Ascending aorta (tissue), 2 donors: Measurements from ENCODE around the gene BOLL. TPM values are rescaled to one million over a fixed set of nuclear protein-coding genes. Genes with fewer than 3 reads are reported as not detected.

ENCODE experiments used
- DNase-seq, 2 donors: peaks; one replicate each; pipeline ENCODE4 v3.0.0-alpha.2; 2019; ENCODE audit warnings: low spot score in 2 of 2
- H3K27ac ChIP-seq, 2 donors: fragments of 200-600 bp; sonication (generic); one replicate each; pipeline ENCODE4 v1.5.1; 2016 to 2017; ENCODE audit warnings: mild to moderate bottlenecking in 1 of 2
- H3K27me3 ChIP-seq: fragments of 200-600 bp; sonication (generic); one replicate; pipeline ENCODE4 v1.5.1; 2017
- H3K36me3 ChIP-seq, 2 donors: fragments of 200-600 bp; sonication (generic); one replicate each; pipeline ENCODE4 v1.5.1; 2016
- H3K4me1 ChIP-seq, 2 donors: fragments of 200-600 bp; sonication (generic); one replicate each; pipeline ENCODE4 v1.5.1; 2016 to 2017; ENCODE audit warnings: mild to moderate bottlenecking in 1 of 2
- H3K4me3 ChIP-seq, 2 donors: fragments of 200-600 bp; sonication (generic); one replicate each; pipeline ENCODE4 v1.5.1; 2016 to 2017; ENCODE audit warnings: mild to moderate bottlenecking in 1 of 2
- H3K9me3 ChIP-seq, 2 donors: fragments of 200-600 bp; sonication (generic); one replicate each; pipeline ENCODE4 v1.5.1; 2016
- intact Hi-C: fragments of 100-400 bp; cut with DNase I; formaldehyde crosslinking; loops from one replicate; pipeline ENCODE4 v1.15.1; 2023
- total RNA-seq: library from RNA; depleted of rRNA; stranded (reverse); fragments of >200 nt; gene quantifications from one replicate; pipeline ENCODE4 v1.1.0, GENCODE V29; 2016
- TF ChIP-seq, protein P1 (sequence below), 3 experiments: fragments of 200-600 bp in 2 of 3; fragments of 450-650 bp in 1 of 3; sonication (generic) in 2 of 3; IDR thresholded peaks; one replicate each; pipeline ENCODE4 v1.5.1; 2016 to 2019; ENCODE audit warnings: antibody characterized with exemption in 3 of 3, mild to moderate bottlenecking in 1 of 3, moderate library complexity in 1 of 3

BOLL gene
- total RNA-seq, 1 donor from 2014 or later, result not detected

DNA sequence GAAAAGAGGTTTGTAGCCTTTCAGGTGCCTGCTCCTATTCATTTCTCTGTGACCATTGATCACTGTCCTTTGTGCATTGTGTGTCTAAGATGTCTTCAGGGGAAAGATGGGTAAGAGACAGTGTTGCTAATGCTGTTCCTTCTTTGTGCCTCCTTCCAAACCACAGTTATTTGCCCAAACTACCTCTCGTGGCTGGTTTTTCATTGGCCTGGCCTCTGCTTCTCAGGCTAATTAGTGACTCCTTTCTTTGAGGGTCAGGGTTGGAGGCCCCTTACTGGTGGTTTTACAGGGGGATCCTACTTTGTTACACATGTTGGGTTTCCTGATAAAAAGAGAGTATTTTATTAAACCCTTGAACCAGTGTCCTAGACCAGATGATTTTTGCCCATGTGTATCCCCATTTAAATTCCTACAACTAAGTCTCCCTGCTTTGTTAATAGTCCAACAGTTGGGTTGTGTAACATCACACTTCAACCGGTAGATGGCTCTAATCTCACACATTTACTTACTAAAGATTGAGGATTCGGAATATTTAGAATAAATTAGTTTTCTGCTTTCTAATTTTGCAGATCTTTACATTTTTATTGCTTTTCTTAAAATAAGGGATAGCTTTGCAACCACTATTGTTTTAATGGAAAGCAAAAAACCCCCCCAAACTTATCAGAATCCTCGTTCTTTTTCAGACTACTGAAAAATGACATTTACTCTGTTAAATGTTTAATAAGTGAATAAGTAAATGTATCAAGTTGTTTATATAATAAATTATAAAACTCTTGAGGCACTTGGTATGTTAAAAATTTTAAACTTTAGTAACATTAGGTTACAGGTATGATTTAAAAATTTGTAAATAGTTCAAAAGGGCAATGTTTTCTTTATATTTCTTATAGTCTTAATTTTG, 77.6 kb downstream of the BOLL start:
- Histone ChIP-seq H3K27me3 (no peaks in the 10 kb centered on the region), H3K9me3 (no peaks in the 10 kb centered on the region), H3K27ac (no peak overlapping the region), H3K4me3 (peak overlapping the region; percentile 73 to 84), H3K4me1 (peaks cover 10 to 21% of the 10 kb centered on the region in 2 donors), H3K36me3 (peaks cover 0 to 5% of the 10 kb centered on the region in 2 donors)
- DNase-seq, result no peak
- intact Hi-C loops, result loop anchor here (2.0 to 10.0 kb wide), 3 partner anchors 589 to 1757 kb away; no protein-coding TSS in a partner anchor
- TF ChIP-seq, protein P1, sequence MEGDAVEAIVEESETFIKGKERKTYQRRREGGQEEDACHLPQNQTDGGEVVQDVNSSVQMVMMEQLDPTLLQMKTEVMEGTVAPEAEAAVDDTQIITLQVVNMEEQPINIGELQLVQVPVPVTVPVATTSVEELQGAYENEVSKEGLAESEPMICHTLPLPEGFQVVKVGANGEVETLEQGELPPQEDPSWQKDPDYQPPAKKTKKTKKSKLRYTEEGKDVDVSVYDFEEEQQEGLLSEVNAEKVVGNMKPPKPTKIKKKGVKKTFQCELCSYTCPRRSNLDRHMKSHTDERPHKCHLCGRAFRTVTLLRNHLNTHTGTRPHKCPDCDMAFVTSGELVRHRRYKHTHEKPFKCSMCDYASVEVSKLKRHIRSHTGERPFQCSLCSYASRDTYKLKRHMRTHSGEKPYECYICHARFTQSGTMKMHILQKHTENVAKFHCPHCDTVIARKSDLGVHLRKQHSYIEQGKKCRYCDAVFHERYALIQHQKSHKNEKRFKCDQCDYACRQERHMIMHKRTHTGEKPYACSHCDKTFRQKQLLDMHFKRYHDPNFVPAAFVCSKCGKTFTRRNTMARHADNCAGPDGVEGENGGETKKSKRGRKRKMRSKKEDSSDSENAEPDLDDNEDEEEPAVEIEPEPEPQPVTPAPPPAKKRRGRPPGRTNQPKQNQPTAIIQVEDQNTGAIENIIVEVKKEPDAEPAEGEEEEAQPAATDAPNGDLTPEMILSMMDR (IDR thresholded peaks at IDR 0.05), result peak; percentile 22 to 80 (median 74)

DNA sequence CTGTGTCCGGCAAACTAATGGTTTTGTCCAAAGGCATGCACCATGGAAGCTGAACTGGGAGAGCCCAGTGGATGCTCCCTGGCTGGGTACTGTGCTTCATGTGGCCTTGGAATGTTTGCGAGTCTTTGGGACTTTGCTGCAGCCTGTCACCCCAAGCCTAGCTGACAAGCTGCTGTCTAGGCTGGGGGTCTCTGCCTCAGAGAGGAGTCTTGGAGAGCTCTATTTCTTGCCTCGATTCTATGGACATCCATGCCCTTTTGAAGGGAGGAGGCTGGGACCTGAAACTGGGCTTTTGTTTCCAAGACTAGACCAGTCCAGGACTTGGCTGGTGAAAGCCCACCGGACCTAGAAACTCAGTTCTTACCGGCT, 78.3 kb downstream of the BOLL start:
- Histone ChIP-seq H3K4me3 (peak overlapping the region; percentile 73 to 84), H3K27ac (no peak overlapping the region), H3K27me3 (no peaks in the 10 kb centered on the region), H3K4me1 (peaks cover 10 to 21% of the 10 kb centered on the region in 2 donors), H3K9me3 (no peaks in the 10 kb centered on the region), H3K36me3 (peaks cover 0 to 3% of the 10 kb centered on the region in 2 donors)
- intact Hi-C loops, result loop anchor here (2.0 to 10.0 kb wide), 3 partner anchors 590 to 1758 kb away; no protein-coding TSS in a partner anchor
- TF ChIP-seq, protein P1 (IDR thresholded peaks at IDR 0.05), result no peak
- DNase-seq, result no peak

DNA sequence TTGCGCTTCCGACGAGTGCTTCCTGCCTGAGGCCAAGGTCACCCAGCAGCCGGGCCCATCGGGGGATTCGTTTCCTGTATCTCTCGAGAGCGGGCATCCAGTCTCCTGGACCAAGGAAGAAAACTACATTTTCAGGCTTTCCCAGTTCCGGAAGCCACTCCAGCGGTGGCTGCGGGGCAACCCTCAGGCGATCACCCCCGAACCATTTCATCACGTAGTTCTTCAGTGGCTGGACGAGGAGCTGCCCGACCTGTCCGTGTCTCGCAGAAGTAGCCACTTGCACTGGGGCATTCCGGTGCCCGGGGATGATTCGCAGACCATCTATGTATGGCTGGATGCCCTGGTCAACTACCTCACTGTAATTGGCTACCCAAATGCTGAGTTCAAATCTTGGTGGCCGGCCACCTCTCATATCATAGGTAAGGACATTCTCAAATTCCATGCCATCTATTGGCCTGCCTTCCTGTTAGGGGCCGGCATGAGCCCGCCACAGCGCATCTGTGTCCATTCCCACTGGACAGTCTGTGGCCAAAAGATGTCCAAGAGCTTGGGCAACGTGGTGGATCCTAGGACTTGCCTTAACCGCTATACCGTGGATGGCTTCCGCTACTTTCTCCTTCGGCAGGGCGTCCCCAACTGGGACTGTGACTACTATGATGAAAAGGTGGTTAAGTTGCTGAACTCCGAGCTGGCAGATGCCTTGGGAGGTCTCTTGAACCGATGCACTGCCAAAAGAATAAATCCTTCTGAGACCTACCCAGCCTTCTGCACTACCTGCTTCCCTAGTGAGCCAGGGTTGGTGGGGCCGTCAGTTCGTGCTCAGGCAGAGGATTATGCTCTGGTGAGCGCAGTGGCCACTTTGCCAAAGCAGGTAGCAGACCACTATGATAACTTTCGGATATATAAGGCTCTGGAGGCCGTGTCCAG, 78.9 kb downstream of the BOLL start:
- TF ChIP-seq, protein P1 (IDR thresholded peaks at IDR 0.05), result no peak
- Histone ChIP-seq H3K36me3 (no peaks in the 10 kb centered on the region), H3K4me3 (peak overlapping the region; percentile 73 to 84), H3K4me1 (peaks cover 10 to 21% of the 10 kb centered on the region in 2 donors), H3K27me3 (no peaks in the 10 kb centered on the region), H3K27ac (peak overlapping the region; percentile 51 to 65), H3K9me3 (no peaks in the 10 kb centered on the region)
- intact Hi-C loops, result loop anchor here (1.0 to 10.0 kb wide), 9 partner anchors 29 to 1759 kb away; partner anchors contain the start of genes COQ10B, HSPE1, MOB4 and PLCL1
- no peak for DNase-seq

DNA sequence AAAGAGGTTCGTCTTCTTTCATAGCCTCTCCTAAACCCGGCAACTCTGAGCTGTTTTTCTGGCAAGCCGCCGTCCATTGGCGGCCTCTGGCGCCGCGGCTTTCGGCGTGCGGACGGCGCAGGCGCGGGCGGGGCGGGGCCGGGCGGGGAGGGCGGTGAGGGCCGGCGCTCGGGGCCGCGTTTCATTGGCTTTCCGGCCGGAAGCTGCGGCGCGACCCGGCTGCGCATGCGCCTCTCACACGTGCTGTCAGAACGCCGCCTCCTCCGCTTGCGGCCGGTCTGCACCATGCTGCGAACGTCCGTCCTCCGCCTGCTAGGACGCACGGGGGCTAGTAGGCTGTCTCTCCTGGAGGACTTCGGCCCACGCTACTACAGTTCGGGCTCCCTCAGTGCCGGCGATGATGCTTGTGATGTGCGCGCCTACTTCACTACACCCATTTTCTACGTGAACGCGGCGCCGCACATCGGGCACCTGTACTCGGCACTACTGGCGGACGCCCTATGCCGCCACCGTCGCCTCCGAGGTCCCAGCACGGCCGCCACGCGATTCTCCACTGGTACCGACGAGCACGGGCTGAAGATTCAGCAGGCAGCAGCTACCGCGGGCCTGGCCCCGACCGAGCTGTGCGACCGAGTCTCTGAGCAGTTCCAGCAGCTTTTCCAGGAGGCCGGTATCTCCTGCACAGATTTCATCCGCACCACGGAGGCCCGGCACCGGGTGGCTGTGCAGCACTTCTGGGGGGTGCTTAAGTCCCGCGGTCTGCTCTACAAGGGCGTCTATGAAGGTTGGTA, 79.8 kb downstream of the BOLL start, which contains the start of gene MARS2:
TSS of gene MARS2 (plus strand) at position 249 of the 791 bp plus-strand sequence. CDS start at position 286, 37 bp downstream.
- TF ChIP-seq, protein P1 (IDR thresholded peaks at IDR 0.05), result no peak
- Histone ChIP-seq H3K4me1 (peaks cover 10 to 21% of the 10 kb centered on the region in 2 donors), H3K4me3 (peak within 1 kb of the TSS; percentile 73 to 84), H3K27ac (peak within 1 kb of the TSS; percentile 67 to 81), H3K36me3 (no peaks in the 10 kb centered on the region), H3K9me3 (no peaks in the 10 kb centered on the region), H3K27me3 (no peaks in the 10 kb centered on the region)
- intact Hi-C loops, result loop anchor here (1.0 to 10.0 kb wide), 8 partner anchors 29 to 1759 kb away; partner anchors contain the start of genes COQ10B, HSPE1, MOB4 and PLCL1
- DNase-seq, result peak; percentile 62 to 95
